Gastroesophageal sphincter (tissue), 4 donors: Measurements from ENCODE around the gene DNASE1. TPM values are rescaled to one million over a fixed set of nuclear protein-coding genes. Genes with fewer than 3 reads are reported as not detected.

ENCODE experiments used
- ATAC-seq: fragments of 150-250 bp; one replicate; pipeline ENCODE4 v1.9.1; 2016; ENCODE audit warnings: mild to moderate bottlenecking, moderate library complexity
- H3K27ac ChIP-seq, 4 donors: fragments of 200-600 bp; sonication (generic) in 3 of 4; 1 replicate in 3 of 4; 2 replicates in 1 of 4; pipeline ENCODE4 v1.5.1; 2016 to 2019
- H3K27me3 ChIP-seq: fragments of 200-600 bp; sonication (generic); one replicate; pipeline ENCODE4 v1.5.1; 2019
- H3K36me3 ChIP-seq, 2 donors: fragments of 200-600 bp; sonication (generic); one replicate each; pipeline ENCODE4 v1.5.1; 2019; ENCODE audit warnings: control low read depth in 1 of 2
- H3K4me1 ChIP-seq, 3 donors: fragments of 200-600 bp; sonication (generic); 1 replicate in 2 of 3; 2 replicates in 1 of 3; pipeline ENCODE4 v1.5.1; 2016 to 2019; ENCODE audit warnings: control low read depth in 2 of 3
- H3K4me3 ChIP-seq, 2 donors: fragments of 200-600 bp; sonication (generic); one replicate each; pipeline ENCODE4 v1.5.1; 2019; ENCODE audit warnings: mild to moderate bottlenecking in 1 of 2, moderate library complexity in 1 of 2
- H3K9me3 ChIP-seq, 3 donors: fragments of 200-600 bp; sonication (generic); one replicate each; pipeline ENCODE4 v1.5.1; 2017 to 2019; ENCODE audit warnings: control low read depth in 2 of 3
- EP300 ChIP-seq: sonication (generic); formaldehyde crosslinking; IDR thresholded peaks from one replicate; pipeline ENCODE4 v1.6.1; 2017; ENCODE audit warnings: antibody characterized with exemption, mild to moderate bottlenecking
- POLR2A ChIP-seq, 2 donors: fragments of 450-650 bp; IDR thresholded peaks; one replicate each; pipeline ENCODE4 v1.6.1; 2017; ENCODE audit warnings: antibody characterized with exemption in 2 of 2, mild to moderate bottlenecking in 2 of 2, moderate library complexity in 1 of 2
- POLR2AphosphoS5 ChIP-seq: sonication (generic); formaldehyde crosslinking; IDR thresholded peaks from one replicate; pipeline ENCODE4 v1.6.1; 2017; ENCODE audit warnings: antibody characterized with exemption
- WGBS, 2 donors: methylation state at CpG; one replicate each; pipeline ENCODE4 v1.1.5; 2018; ENCODE audit warnings: low coverage in 1 of 2; 5-methylcytosine and 5-hydroxymethylcytosine counted together
- total RNA-seq, 4 donors: library from RNA; depleted of rRNA; stranded (reverse); fragments of >200 nt; gene quantifications; one replicate each; pipeline ENCODE4 v1.1.0, GENCODE V29; 2016
- TF ChIP-seq, protein P1 (sequence below), 4 experiments: fragments of 200-600 bp in 2 of 4; fragments of 450-650 bp in 2 of 4; sonication (generic) in 1 of 4; IDR thresholded peaks; one replicate each; pipeline ENCODE4 v1.5.1; 2017 to 2019; ENCODE audit warnings: antibody characterized with exemption in 4 of 4, mild to moderate bottlenecking in 2 of 4, moderate library complexity in 2 of 4

Gene DNASE1
- total RNA-seq, 4 donors from 2014 or later = 7.1 to 20.9 (median 11.0) TPM

DNA sequence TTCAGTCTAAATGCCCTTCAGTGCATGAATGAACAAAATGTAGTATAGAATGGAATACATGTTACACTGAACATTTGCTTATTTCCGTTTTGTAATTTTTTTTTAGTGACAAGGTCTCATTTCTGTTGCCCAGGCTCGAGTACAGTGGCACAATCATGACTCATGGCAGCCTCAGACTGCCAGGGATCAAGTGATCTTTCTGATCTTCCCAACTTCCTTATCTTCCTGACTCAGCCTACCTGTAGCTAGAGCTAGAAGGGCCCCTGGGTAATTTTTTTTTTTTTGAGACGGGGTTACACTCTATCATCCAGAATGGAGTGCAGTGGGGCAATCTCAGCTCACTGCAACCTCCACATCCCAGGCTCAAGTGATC, 35.7 kb upstream of the DNASE1 start:
- 73 to 75% methylated on average over 3 of the region's 3 CpGs for WGBS, 2 donors
- no peak overlapping the region for H3K27ac ChIP-seq
- no peaks in the 10 kb centered on the region for H3K27me3 ChIP-seq
- H3K4me1 ChIP-seq = no peaks in the 10 kb centered on the region
- H3K36me3 ChIP-seq = no peaks in the 10 kb centered on the region
- TF ChIP-seq, protein P1, sequence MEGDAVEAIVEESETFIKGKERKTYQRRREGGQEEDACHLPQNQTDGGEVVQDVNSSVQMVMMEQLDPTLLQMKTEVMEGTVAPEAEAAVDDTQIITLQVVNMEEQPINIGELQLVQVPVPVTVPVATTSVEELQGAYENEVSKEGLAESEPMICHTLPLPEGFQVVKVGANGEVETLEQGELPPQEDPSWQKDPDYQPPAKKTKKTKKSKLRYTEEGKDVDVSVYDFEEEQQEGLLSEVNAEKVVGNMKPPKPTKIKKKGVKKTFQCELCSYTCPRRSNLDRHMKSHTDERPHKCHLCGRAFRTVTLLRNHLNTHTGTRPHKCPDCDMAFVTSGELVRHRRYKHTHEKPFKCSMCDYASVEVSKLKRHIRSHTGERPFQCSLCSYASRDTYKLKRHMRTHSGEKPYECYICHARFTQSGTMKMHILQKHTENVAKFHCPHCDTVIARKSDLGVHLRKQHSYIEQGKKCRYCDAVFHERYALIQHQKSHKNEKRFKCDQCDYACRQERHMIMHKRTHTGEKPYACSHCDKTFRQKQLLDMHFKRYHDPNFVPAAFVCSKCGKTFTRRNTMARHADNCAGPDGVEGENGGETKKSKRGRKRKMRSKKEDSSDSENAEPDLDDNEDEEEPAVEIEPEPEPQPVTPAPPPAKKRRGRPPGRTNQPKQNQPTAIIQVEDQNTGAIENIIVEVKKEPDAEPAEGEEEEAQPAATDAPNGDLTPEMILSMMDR (IDR thresholded peaks at IDR 0.05) = no peak
- TF ChIP-seq POLR2A (IDR thresholded peaks at IDR 0.05) (no peak), POLR2AphosphoS5 (no peak), EP300 (no peak)
- no peak for ATAC-seq
- no peak overlapping the region for H3K4me3 ChIP-seq
- no peaks in the 10 kb centered on the region for H3K9me3 ChIP-seq

DNA sequence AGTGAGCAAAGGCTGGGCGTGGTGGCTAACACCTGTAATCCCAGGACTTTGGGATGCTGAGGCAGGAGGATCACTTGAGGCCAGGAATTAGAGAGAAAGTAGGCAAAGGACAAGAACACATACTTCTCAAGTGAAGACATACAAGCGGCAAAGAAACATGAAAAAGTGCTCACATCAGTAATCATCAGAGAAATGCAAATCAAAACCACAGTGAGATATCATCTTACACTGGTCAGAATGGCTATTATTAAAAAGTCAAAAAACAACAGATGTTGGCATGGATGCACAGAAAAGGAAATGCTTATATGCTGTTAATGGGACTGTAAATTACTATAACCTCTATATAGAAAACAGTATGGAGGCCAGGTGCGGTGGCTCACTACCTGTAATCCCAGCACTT, 30.8 kb upstream of the DNASE1 start:
- H3K9me3 ChIP-seq = no peaks in the 10 kb centered on the region
- ATAC-seq = no peak
- H3K36me3 ChIP-seq = no peaks in the 10 kb centered on the region
- no peaks in the 10 kb centered on the region for H3K27me3 ChIP-seq
- whole genome bisulfite sequencing, 2 donors = 80 to 97% methylated on average over 2 to 3 of the region's 3 CpGs
- no peak overlapping the region for H3K27ac ChIP-seq
- TF ChIP-seq POLR2A (IDR thresholded peaks at IDR 0.05) (no peak), POLR2AphosphoS5 (no peak), EP300 (no peak)
- TF ChIP-seq, protein P1 (IDR thresholded peaks at IDR 0.05) = no peak
- no peak overlapping the region for H3K4me3 ChIP-seq
- H3K4me1 ChIP-seq = no peaks in the 10 kb centered on the region

DNA sequence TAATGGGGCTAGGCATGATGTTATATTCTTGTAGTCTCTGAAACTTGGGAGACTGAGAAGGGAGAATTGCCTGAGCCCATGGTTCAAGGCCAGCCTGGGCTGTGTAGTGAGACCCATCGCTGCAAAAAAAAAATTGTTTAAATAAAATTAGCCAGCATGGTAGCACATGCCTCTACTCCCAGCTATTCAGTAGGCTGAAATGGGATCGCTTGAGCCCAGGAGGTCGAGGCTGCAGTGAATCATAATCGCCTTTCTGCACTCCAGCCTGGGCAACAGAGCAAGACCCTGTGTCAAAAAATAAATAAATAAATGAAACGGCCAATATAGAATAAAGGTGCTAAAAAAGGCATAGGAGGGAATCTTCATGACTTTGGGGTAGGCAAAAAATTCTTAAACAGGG, 29.2 kb upstream of the DNASE1 start:
- Histone ChIP-seq H3K36me3 (no peaks in the 10 kb centered on the region), H3K9me3 (no peaks in the 10 kb centered on the region), H3K27ac (no peak overlapping the region), H3K4me1 (no peaks in the 10 kb centered on the region), H3K27me3 (no peaks in the 10 kb centered on the region), H3K4me3 (no peak overlapping the region)
- no peak for ATAC-seq
- 83 to 90% methylated on average over 5 of the region's 5 CpGs for WGBS, 2 donors
- no peak for TF ChIP-seq EP300
- no peak for TF ChIP-seq POLR2A (IDR thresholded peaks at IDR 0.05)
- TF ChIP-seq POLR2AphosphoS5 = no peak
- TF ChIP-seq, protein P1 (IDR thresholded peaks at IDR 0.05) = no peak

DNA sequence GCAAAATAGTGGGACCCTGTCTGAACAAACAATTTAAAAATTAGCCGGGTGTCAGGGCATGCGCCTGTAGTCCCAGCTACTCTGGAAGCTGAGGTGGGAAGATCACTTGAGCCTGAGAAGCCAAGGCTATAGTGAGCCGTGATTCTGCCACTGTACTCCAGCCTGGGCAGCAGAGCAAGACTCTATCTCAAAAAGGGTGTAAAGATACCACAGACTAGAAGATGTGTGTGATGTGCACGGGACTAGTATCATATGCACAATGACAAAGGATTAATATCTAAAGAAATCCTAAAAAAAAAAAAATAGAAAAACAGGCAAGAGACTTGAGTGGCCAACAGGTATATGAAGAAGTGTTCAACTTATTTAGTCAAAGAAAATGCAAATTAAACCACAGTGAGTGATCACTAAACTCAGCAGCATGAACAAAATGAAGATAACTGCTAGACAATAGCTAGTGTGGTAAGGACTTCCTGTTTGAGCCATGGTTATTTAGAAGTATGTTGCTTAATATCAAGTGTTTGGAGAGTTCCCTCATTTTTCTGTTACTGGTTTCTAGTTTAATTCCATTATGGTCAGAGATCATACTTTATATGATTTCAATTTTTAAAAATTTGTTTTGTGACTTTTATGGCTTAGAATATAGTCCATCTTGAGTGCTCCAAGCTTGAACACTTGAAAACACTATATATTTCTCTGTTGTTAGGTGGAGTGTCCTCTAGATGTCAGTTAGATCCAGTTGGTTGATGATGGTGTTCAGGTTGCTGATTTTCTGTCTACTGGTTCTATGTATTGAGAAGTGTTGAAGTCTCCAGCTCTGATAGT, 28.4 kb upstream of the DNASE1 start:
- Histone ChIP-seq H3K4me1 (no peaks in the 10 kb centered on the region), H3K4me3 (no peak overlapping the region), H3K27me3 (no peaks in the 10 kb centered on the region), H3K9me3 (no peaks in the 10 kb centered on the region), H3K36me3 (no peaks in the 10 kb centered on the region), H3K27ac (no peak overlapping the region)
- 90% methylated on average over 3 of the region's 4 CpGs; no CpG with 5 or more reads in 1 of the 2 donors for WGBS, 2 donors
- TF ChIP-seq POLR2AphosphoS5 (no peak), POLR2A (IDR thresholded peaks at IDR 0.05) (no peak), EP300 (no peak)
- TF ChIP-seq, protein P1 (IDR thresholded peaks at IDR 0.05) = no peak
- no peak for ATAC-seq

DNA sequence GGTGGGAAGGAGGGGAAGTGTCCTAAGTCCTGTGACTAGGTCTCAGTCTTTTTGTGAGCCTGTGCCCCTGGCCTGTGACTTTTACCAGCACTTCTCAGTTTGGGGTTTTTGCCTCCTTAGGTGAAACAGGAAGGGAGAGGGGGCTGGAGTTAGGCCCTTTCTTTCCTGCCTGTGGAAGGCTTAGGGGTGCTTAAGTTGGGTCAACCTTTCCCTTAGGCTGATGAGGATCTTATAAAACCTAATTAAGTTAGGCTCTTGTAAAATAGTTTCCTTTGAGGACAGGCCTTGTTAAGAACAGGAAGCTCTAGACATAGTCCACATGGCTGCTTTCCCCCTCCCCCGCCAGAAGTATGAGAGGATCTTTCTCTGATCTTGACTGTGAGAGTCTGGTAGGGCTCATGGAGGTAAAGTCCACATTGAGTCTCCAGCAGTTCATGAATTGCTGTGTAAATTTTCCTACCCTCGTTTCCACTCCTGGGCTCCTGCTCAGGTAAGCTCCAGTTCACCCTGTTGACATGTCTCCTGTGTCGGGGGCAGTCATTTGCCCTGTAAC, 17.0 kb upstream of the DNASE1 start:
- H3K4me3 ChIP-seq = no peak overlapping the region
- no peak for ATAC-seq
- 30 to 40% methylated on average over 1 of the region's 3 CpGs for WGBS, 2 donors

More for the DNA sequence above, 17.0 kb upstream of the DNASE1 start:
- Histone ChIP-seq H3K27me3 (no peaks in the 10 kb centered on the region), H3K9me3 (no peaks in the 10 kb centered on the region), H3K36me3 (peaks cover 0 to 25% of the 10 kb centered on the region in 2 donors), H3K4me1 (no peaks in the 10 kb centered on the region), H3K27ac (no peak overlapping the region)
- TF ChIP-seq, protein P1 (IDR thresholded peaks at IDR 0.05) = no peak
- no peak for TF ChIP-seq EP300
- TF ChIP-seq POLR2AphosphoS5 = no peak
- TF ChIP-seq POLR2A (IDR thresholded peaks at IDR 0.05) = no peak
